SK-N-SH (cell line): ENCODE measurements around the gene PROSER2. TPM values are rescaled to one million over a fixed set of nuclear protein-coding genes. Genes with fewer than 3 reads are reported as not detected.

Experiments
- CTCF ChIA-PET: fragments of 300-600, 350-600 bp; formaldehyde crosslinking; extraction: SDS; loops from one replicate; lab custom pipeline; 2021; lab: Yijun Ruan, JAX
- POLR2A ChIA-PET: fragments of 350-600 bp; sonication (Branson Sonifier 250); formaldehyde crosslinking; extraction: SDS; loops from one replicate; lab custom pipeline; 2020; ENCODE audit warnings: antibody characterized with exemption, inconsistent platforms; lab: Yijun Ruan, JAX
- DNase-seq: peaks from one replicate; pipeline ENCODE4 v3.0.0; 2012
- H2AFZ ChIP-seq: fragments of 200-600 bp; sonication (generic); 2 replicates; pipeline ENCODE4 v1.8.1; 2016; ENCODE audit warnings: antibody characterized with exemption, mild to moderate bottlenecking, low read depth
- H3F3A ChIP-seq: fragments of 200-600 bp; sonication (generic); replicated peaks from 2 replicates; pipeline ENCODE3; 2016; ENCODE audit warnings: antibody characterized with exemption, mild to moderate bottlenecking; ENCODE audit not compliant: insufficient read depth
- H3K27ac ChIP-seq, 2 experiments: fragments of 200-500 bp in 1 of 2; fragments of 200-600 bp in 1 of 2; sonication (Bioruptor generic) in 1 of 2; sonication (generic), shearing (Covaris generic) in 1 of 2; 2 replicates each; pipeline versions ENCODE4 v1.5.1 to v1.6.1; 2014 to 2016; ENCODE audit warnings: low read depth in 2 of 2, inconsistent platforms in 1 of 2, low read length in 1 of 2, mild to moderate bottlenecking in 1 of 2, mixed read lengths in 1 of 2
- H3K27me3 ChIP-seq: fragments of 200-600 bp; sonication (generic), shearing (Covaris generic); 2 replicates; pipeline ENCODE4 v1.6.1; 2016; ENCODE audit warnings: mixed run types; ENCODE audit not compliant: insufficient read depth
- H3K36me3 ChIP-seq, 2 experiments: fragments of 200-500 bp in 1 of 2; fragments of 200-600 bp in 1 of 2; sonication (Bioruptor generic) in 1 of 2; sonication (generic) in 1 of 2; replicated peaks in 1 of 2; 2 replicates each; pipeline versions ENCODE3 to v1.5.1; 2014 to 2016; ENCODE audit warnings: low read length in 1 of 2, mild to moderate bottlenecking in 1 of 2; ENCODE audit not compliant: insufficient read depth in 2 of 2, control insufficient read depth in 1 of 2
- H3K4me1 ChIP-seq, 2 experiments: fragments of 200-500 bp in 1 of 2; fragments of 200-600 bp in 1 of 2; sonication (Bioruptor generic) in 1 of 2; sonication (generic), shearing (Covaris generic) in 1 of 2; 2 replicates each; pipeline versions ENCODE4 v1.5.1 to v1.6.1; 2014 to 2016; ENCODE audit warnings: low read depth in 1 of 2, low read length in 1 of 2, mixed run types in 1 of 2; ENCODE audit not compliant: insufficient read depth in 2 of 2, control insufficient read depth in 1 of 2
- H3K4me2 ChIP-seq: fragments of 200-600 bp; sonication (generic), shearing (Covaris generic); 2 replicates; pipeline ENCODE4 v1.6.1; 2017; ENCODE audit warnings: mixed run types
- H3K4me3 ChIP-seq, 2 experiments: fragments of 200-500 bp in 1 of 2; fragments of 200-600 bp in 1 of 2; sonication (Bioruptor generic) in 1 of 2; sonication (generic), shearing (Covaris generic) in 1 of 2; 2 replicates each; pipeline versions ENCODE4 v1.5.1 to v1.8.1; 2014 to 2016; ENCODE audit warnings: low read depth in 2 of 2, inconsistent platforms in 1 of 2, low read length in 1 of 2, mild to moderate bottlenecking in 1 of 2, mixed read lengths in 1 of 2, moderate library complexity in 1 of 2
- H3K79me2 ChIP-seq: fragments of 200-600 bp; sonication (generic); 2 replicates; pipeline ENCODE4 v1.8.1; 2017; ENCODE audit warnings: mild to moderate bottlenecking; ENCODE audit not compliant: insufficient read depth
- H3K9ac ChIP-seq: fragments of 200-600 bp; sonication (generic); 2 replicates; pipeline ENCODE4 v1.6.1; 2017; ENCODE audit warnings: mixed run types
- H3K9me2 ChIP-seq: fragments of 200-600 bp; sonication (generic); 2 replicates; pipeline ENCODE4 v1.6.1; 2017; ENCODE audit warnings: mixed run types
- H3K9me3 ChIP-seq: fragments of 200-600 bp; sonication (generic); 2 replicates; pipeline ENCODE4 v1.6.1; 2017; ENCODE audit warnings: mixed run types, mild to moderate bottlenecking, moderate library complexity
- H4K20me1 ChIP-seq: fragments of 200-600 bp; sonication (generic); 2 replicates; pipeline ENCODE4 v1.6.1; 2017; ENCODE audit warnings: mild to moderate bottlenecking, mixed run types; ENCODE audit not compliant: insufficient read depth
- CHD2 ChIP-seq: fragments of 150-350 bp; IDR thresholded peaks from 2 replicates; pipeline ENCODE4 v1.6.1; 2018; ENCODE audit warnings: low read length; ENCODE audit not compliant: partially characterized antibody
- FOSL2 ChIP-seq: IDR thresholded peaks from 2 replicates; pipeline ENCODE4 v1.4.0; 2012; ENCODE audit warnings: low read depth, mild to moderate bottlenecking, moderate library complexity, borderline replicate concordance
- GABPA ChIP-seq: IDR thresholded peaks from 2 replicates; pipeline ENCODE4 v1.4.0; 2012; ENCODE audit warnings: low read depth, mild to moderate bottlenecking
- RAD21 ChIP-seq: IDR thresholded peaks from 2 replicates; pipeline ENCODE4 v1.6.1; 2012; ENCODE audit warnings: mild to moderate bottlenecking, low read length
- RXRA ChIP-seq: IDR thresholded peaks from 2 replicates; pipeline ENCODE4 v1.4.0; 2012; ENCODE audit warnings: low read depth, mild to moderate bottlenecking, borderline replicate concordance
- SMC3 ChIP-seq: IDR thresholded peaks from 2 replicates; pipeline ENCODE4 v1.6.1; 2012; ENCODE audit warnings: low read depth, low read length, improper control_type of control experiment
- WGBS: methylation state at CpG from one replicate; pipeline ENCODE4 v1.1.6; 2017; ENCODE audit warnings: low lambda C conversion rate; 5-methylcytosine and 5-hydroxymethylcytosine counted together
- polyA plus RNA-seq, 3 experiments: library from polyadenylated mRNA; depleted of rRNA; stranded (reverse); fragments of >200 nt; gene quantifications; 2 replicates each; pipeline ENCODE4 v1.2.3, GENCODE V29; 2012
- TF ChIP-seq, protein P1 (sequence below): fragments of 200-600 bp; sonication (generic); IDR thresholded peaks from 2 replicates; pipeline ENCODE4 v1.6.1; 2017; ENCODE audit warnings: antibody characterized with exemption, mild to moderate bottlenecking, moderate library complexity
- TF ChIP-seq, protein P2 (sequence below): IDR thresholded peaks from 2 replicates; pipeline ENCODE4 v1.4.0; 2012; ENCODE audit warnings: low read depth

Gene PROSER2
- polyA plus RNA-seq, 1 of the 3 experiments (the other 2 are of a cell fraction): 0.95 TPM

DNA sequence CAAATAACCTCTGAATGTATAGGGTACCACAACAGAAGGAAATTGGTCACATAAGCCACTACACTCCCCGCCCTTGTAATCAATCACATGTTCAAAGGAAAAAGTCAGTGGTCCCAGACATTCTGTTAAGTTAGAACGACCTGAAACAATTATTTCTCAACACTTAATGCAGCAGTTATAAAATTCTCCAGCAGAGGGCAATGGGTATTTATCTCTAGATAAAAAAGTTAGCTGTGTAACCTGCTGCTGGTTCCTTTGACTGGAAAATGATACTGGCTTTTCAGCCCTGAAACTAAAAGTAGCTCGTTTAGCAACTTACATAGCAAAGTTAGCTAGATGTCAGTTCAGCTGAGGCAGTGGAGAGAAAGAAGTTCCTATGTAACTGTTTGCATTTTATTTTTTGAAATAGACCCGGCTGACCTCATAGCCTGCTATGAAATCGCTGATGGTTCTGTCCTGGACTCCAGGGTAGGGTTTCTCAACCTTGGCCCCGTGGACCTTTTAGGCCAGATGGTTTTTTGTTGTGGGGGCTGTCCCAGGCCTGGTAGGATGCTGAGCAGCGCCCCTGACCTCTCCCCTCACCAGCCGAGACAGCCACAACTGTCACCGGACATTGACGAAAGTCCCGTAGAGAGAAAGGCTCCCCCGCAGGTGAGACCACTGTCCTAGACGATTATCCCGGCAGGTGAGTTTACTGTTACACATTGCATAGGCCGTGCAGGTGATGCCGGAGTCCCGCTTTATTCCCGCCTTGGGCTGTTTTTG, 40.2 kb upstream of the PROSER2 start:
- H3K9me2 ChIP-seq: no peaks in the 10 kb centered on the region
- DNase-seq: peak; percentile 61
- no peaks in the 10 kb centered on the region for H3K27me3 ChIP-seq
- no peak overlapping the region for H3K4me2 ChIP-seq
- H3K4me1 ChIP-seq: no peaks in the 10 kb centered on the region
- no peak overlapping the region for H3K4me3 ChIP-seq
- H3K9ac ChIP-seq: no peak overlapping the region
- POLR2A ChIA-PET: no interaction called here
- H3F3A ChIP-seq: no peaks in the 10 kb centered on the region
- H3K9me3 ChIP-seq: no peaks in the 10 kb centered on the region
- no peaks in the 10 kb centered on the region for H3K36me3 ChIP-seq
- no peaks in the 10 kb centered on the region for H4K20me1 ChIP-seq
- CTCF ChIA-PET: interaction anchor here (0.6 to 3.9 kb wide), 44 partner anchors 8 to 397 kb away, joined by 3 to 57 read pairs (median 4); no protein-coding TSS in a partner anchor
- no peak overlapping the region for H2AFZ ChIP-seq
- TF ChIP-seq RAD21 (peak; percentile 73), SMC3 (peak; percentile 55), RXRA (no peak)
- TF ChIP-seq, protein P1, sequence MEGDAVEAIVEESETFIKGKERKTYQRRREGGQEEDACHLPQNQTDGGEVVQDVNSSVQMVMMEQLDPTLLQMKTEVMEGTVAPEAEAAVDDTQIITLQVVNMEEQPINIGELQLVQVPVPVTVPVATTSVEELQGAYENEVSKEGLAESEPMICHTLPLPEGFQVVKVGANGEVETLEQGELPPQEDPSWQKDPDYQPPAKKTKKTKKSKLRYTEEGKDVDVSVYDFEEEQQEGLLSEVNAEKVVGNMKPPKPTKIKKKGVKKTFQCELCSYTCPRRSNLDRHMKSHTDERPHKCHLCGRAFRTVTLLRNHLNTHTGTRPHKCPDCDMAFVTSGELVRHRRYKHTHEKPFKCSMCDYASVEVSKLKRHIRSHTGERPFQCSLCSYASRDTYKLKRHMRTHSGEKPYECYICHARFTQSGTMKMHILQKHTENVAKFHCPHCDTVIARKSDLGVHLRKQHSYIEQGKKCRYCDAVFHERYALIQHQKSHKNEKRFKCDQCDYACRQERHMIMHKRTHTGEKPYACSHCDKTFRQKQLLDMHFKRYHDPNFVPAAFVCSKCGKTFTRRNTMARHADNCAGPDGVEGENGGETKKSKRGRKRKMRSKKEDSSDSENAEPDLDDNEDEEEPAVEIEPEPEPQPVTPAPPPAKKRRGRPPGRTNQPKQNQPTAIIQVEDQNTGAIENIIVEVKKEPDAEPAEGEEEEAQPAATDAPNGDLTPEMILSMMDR: peak; percentile 78
- 60% methylated on average over 17 of the region's 18 CpGs for WGBS
- H3K27ac ChIP-seq: no peak overlapping the region
- H3K79me2 ChIP-seq: no peaks in the 10 kb centered on the region

DNA sequence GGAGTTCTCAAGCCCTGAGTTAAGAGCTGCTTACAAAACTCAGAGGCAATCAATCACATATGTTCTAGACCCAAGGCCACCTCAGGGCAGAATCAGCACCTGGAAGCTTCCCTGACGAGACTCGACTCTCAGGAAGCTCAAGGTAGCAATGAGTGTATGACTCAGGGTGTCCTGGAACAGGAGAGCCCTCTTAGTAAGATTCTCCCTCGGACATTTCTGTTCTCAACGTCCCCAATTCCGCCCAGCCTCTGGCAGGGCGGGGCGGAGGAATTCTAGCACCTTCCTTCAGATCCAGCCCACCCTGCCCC, 39.6 kb upstream of the PROSER2 start:
- no peaks in the 10 kb centered on the region for H3K4me1 ChIP-seq
- H3K27ac ChIP-seq: no peak overlapping the region
- H3K9ac ChIP-seq: no peak overlapping the region
- no peak overlapping the region for H3K4me3 ChIP-seq
- H2AFZ ChIP-seq: no peak overlapping the region
- WGBS: 57% methylated on average over 5 of the region's 7 CpGs
- no peaks in the 10 kb centered on the region for H3F3A ChIP-seq
- H3K79me2 ChIP-seq: no peaks in the 10 kb centered on the region
- H3K9me2 ChIP-seq: no peaks in the 10 kb centered on the region
- no peaks in the 10 kb centered on the region for H3K36me3 ChIP-seq
- H3K4me2 ChIP-seq: no peak overlapping the region
- TF ChIP-seq, protein P2, sequence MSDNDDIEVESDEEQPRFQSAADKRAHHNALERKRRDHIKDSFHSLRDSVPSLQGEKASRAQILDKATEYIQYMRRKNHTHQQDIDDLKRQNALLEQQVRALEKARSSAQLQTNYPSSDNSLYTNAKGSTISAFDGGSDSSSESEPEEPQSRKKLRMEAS: no peak
- TF ChIP-seq CHD2: no peak
- ChIA-PET POLR2A (no interaction called here), CTCF (interaction anchor here (0.7 to 3.9 kb wide), 22 partner anchors 9 to 310 kb away, joined by 3 to 57 read pairs (median 7); no protein-coding TSS in a partner anchor)
- H3K9me3 ChIP-seq: no peaks in the 10 kb centered on the region
- no peak for DNase-seq
- no peaks in the 10 kb centered on the region for H4K20me1 ChIP-seq
- H3K27me3 ChIP-seq: no peaks in the 10 kb centered on the region

DNA sequence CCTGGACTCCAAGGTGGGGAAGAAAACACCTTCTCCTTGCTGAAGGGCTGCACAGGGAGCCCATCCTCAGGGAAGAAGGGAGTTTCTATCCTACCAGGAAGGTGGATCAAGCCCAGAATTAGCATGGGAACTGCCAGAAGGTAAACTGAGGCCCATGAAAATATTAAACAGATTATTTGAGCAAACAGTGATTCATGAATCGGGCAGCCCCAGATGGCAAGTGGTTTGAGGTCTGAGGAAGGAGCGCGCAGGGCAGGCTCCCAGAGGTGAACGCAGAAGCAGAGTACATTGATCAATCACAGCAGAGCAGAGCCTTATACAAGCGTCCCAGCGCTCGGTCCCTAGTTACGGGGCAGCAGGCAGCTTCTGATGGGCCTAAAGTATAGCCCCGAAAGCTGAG, 35.8 kb upstream of the PROSER2 start:
- Histone ChIP-seq H3K27me3 (no peaks in the 10 kb centered on the region), H3K79me2 (no peaks in the 10 kb centered on the region), H3K9me2 (no peaks in the 10 kb centered on the region), H4K20me1 (no peaks in the 10 kb centered on the region), H3K36me3 (no peaks in the 10 kb centered on the region), H3K4me1 (no peaks in the 10 kb centered on the region), H3K9ac (no peak overlapping the region), H3K4me3 (no peak overlapping the region), H3K27ac (no peak overlapping the region), H3F3A (no peaks in the 10 kb centered on the region), H3K9me3 (no peaks in the 10 kb centered on the region), H2AFZ (no peak overlapping the region), H3K4me2 (no peak overlapping the region)
- WGBS: 79% methylated on average over 8 of the region's 9 CpGs
- CTCF ChIA-PET: interaction anchor here (2.3 to 5.6 kb wide), 2 partner anchors 32 to 199 kb away, joined by 8 to 28 read pairs; no protein-coding TSS in a partner anchor
- POLR2A ChIA-PET: no interaction called here
- TF ChIP-seq GABPA (no peak), FOSL2 (no peak)
- no peak for DNase-seq
